ENCODE measurements around the gene XKRX.

XKRX gene

GRCh38 chrX:100883654-100884053 is 45.1 kb downstream of the XKRX start:
- no peak for DNase-seq

- peak; percentile 0 for DNase-seq
Measured at GRCh38 chrX:100880368-100880767, 48.3 kb downstream of the XKRX start.

- DNase-seq: no peak
Measured at GRCh38 chrX:100874325-100874724, 54.4 kb downstream of the XKRX start, which contains the start of gene NOX1. Gene NOX1 (minus strand): TSS chrX:100874359. CDS start chrX:100874139, 220 bp downstream.

GRCh38 chrX:100871594-100872560 is 56.8 kb downstream of the XKRX start:
- no peak for DNase-seq

- no peak for DNase-seq
Measured at GRCh38 chrX:100870527-100870926, 58.2 kb downstream of the XKRX start.

- DNase-seq: no peak
Measured at GRCh38 chrX:100868273-100868672, 60.4 kb downstream of the XKRX start.

GRCh38 chrX:100864657-100865391 is 63.9 kb downstream of the XKRX start:
- DNase-seq: no peak

Data from NCI-H774 (cell line).